ENCODE data around the gene BTNL2.

- TF ChIP-seq CTCF (conservative IDR thresholded peaks at IDR 0.05; ENCODE audit: low read depth, low read length) (no peak), EZH2phosphoT487 (IDR thresholded peaks at IDR 0.05; ENCODE audit: borderline replicate concordance, low read length) (no peak), EZH2 (IDR thresholded peaks at IDR 0.05; ENCODE audit: low read length, unreplicated experiment) (no peak)
These were observed 31.0 kb downstream of the BTNL2 start for GRCh38 chr6:32375739-32376529.

Measured in PC-3 (cell line).